GM12872 (cell line): ENCODE results near the gene ABCB6.

ENCODE experiments used
- CTCF ChIP-seq: IDR thresholded peaks from 3 replicates; pipeline ENCODE4 v1.5.1; 2011; ENCODE audit warnings: low read depth, mild to moderate bottlenecking, low read length, moderate library complexity; ENCODE audit not compliant: insufficient read depth

ABCB6 gene

GRCh38 chr2:219243291-219243761 lies 24.6 kb upstream of the ABCB6 start:
- TF ChIP-seq CTCF: no peak

GRCh38 chr2:219234331-219234730 lies 15.6 kb upstream of the ABCB6 start:
- no peak for TF ChIP-seq CTCF

GRCh38 chr2:219230059-219230540 lies 11.3 kb upstream of the ABCB6 start:
- no peak for TF ChIP-seq CTCF

- TF ChIP-seq CTCF: no peak
Observed at GRCh38 chr2:219229305-219230058, 10.7 kb upstream of the ABCB6 start, which contains the start of the genes ANKZF1 and ATG9A. ANKZF1 (plus strand) TSS chr2:219229806; CDS start chr2:219230258, 452 bp downstream. ATG9A (minus strand) TSS chr2:219229636; CDS start chr2:219228024, 1,612 bp downstream.

GRCh38 chr2:219228911-219229304 lies 10.2 kb upstream of the ABCB6 start:
- no peak for TF ChIP-seq CTCF

- TF ChIP-seq CTCF: no peak
Observed at GRCh38 chr2:219228041-219228910, 9.5 kb upstream of the ABCB6 start.

GRCh38 chr2:219225350-219225749 lies 6.6 kb upstream of the ABCB6 start:
- TF ChIP-seq CTCF: no peak
